ENCODE measurements around the gene KLK3. TPM values are rescaled to one million over a fixed set of nuclear protein-coding genes. Genes with fewer than 3 reads are reported as not detected.

KLK3 gene
- total and polyA plus RNA-seq, 2 experiments from 2014 or later = 0.19 TPM; not detected in 1

- H3K4me1 ChIP-seq (ENCODE audit: insufficient read depth) = no peaks in the 10 kb centered on the region
- H3K27ac ChIP-seq (ENCODE audit: low read depth) = no peak overlapping the region
- Mint-ChIP-seq H3K4me1 (no peaks in the 10 kb centered on the region), H3K27me3 (ENCODE audit: insufficient read depth, low read depth, poor library complexity) (peaks cover 3% of the 10 kb centered on the region), H3K4me3 (no peak overlapping the region), H3K27ac (no peak overlapping the region), H3K36me3 (ENCODE audit: low read depth) (peaks cover 12% of the 10 kb centered on the region), H3K9me3 (peaks cover 67% of the 10 kb centered on the region)
- H4K20me1 ChIP-seq (replicated peaks; ENCODE audit: insufficient read depth) = no peaks in the 10 kb centered on the region
- H3K9me2 ChIP-seq (ENCODE audit: insufficient read depth) = peaks cover 7% of the 10 kb centered on the region
- 0 out of 2 replicates have a peak, but pooled peaks cover 6% of the 10 kb centered on the region for H3K27me3 ChIP-seq (ENCODE audit: insufficient read depth)
- H2AFZ ChIP-seq = no peak overlapping the region
- no peaks in the 10 kb centered on the region for H3F3A ChIP-seq (replicated peaks; ENCODE audit: low read depth)
- H3K79me2 ChIP-seq (replicated peaks; ENCODE audit: insufficient read depth) = no peaks in the 10 kb centered on the region
- H3K36me3 ChIP-seq (ENCODE audit: insufficient read depth) = no peaks in the 10 kb centered on the region
- ATAC-seq = no peak
- no peak for DNase-seq (ENCODE audit: low spot score)
- H3K4me2 ChIP-seq = no peak overlapping the region
- no peak overlapping the region for H3K4me3 ChIP-seq
- no peak for TF ChIP-seq EZH2phosphoT487 (IDR thresholded peaks at IDR 0.05; ENCODE audit: unreplicated experiment)
- TF ChIP-seq POLR2AphosphoS5 (IDR thresholded peaks at IDR 0.05; ENCODE audit: low read depth) = no peak
- TF ChIP-seq EZH2 (IDR thresholded peaks at IDR 0.05; ENCODE audit: low read depth, unreplicated experiment) = no peak
- TF ChIP-seq CREB1 (CRISPR knock-in tag; IDR thresholded peaks at IDR 0.05; ENCODE audit: low read depth) = no peak
- TF ChIP-seq, protein P1, sequence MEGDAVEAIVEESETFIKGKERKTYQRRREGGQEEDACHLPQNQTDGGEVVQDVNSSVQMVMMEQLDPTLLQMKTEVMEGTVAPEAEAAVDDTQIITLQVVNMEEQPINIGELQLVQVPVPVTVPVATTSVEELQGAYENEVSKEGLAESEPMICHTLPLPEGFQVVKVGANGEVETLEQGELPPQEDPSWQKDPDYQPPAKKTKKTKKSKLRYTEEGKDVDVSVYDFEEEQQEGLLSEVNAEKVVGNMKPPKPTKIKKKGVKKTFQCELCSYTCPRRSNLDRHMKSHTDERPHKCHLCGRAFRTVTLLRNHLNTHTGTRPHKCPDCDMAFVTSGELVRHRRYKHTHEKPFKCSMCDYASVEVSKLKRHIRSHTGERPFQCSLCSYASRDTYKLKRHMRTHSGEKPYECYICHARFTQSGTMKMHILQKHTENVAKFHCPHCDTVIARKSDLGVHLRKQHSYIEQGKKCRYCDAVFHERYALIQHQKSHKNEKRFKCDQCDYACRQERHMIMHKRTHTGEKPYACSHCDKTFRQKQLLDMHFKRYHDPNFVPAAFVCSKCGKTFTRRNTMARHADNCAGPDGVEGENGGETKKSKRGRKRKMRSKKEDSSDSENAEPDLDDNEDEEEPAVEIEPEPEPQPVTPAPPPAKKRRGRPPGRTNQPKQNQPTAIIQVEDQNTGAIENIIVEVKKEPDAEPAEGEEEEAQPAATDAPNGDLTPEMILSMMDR (conservative IDR thresholded peaks at IDR 0.05; ENCODE audit: low read depth in 2 of 2) = no peak
- TF ChIP-seq REST (IDR thresholded peaks at IDR 0.05; ENCODE audit: unreplicated experiment) = no peak
- TF ChIP-seq ZNF462 (CRISPR knock-in tag; IDR thresholded peaks at IDR 0.05) = no peak
- TF ChIP-seq ETS1 (IDR thresholded peaks at IDR 0.05) = no peak
- no peak for TF ChIP-seq NANOG (IDR thresholded peaks at IDR 0.05; ENCODE audit: borderline replicate concordance)
- no peak for TF ChIP-seq STAT1 (IDR thresholded peaks at IDR 0.05; ENCODE audit: unreplicated experiment)
- no peak for TF ChIP-seq ZNF331 (CRISPR knock-in tag; IDR thresholded peaks at IDR 0.05; ENCODE audit: low read depth)
- TF ChIP-seq JUNB (IDR thresholded peaks at IDR 0.05; ENCODE audit: unreplicated experiment) = no peak
- no peak for TF ChIP-seq ZNF114 (CRISPR knock-in tag; IDR thresholded peaks at IDR 0.05)
These were observed 14.8 kb downstream of the KLK3 start for GRCh38 chr19:50869479-50869878.

Measured in GM23338 (cell line).